ENCODE data around the gene PLEKHG4B. TPM values are rescaled to one million over a fixed set of nuclear protein-coding genes. Genes with fewer than 3 reads are reported as not detected.

The PLEKHG4B gene
- total RNA-seq, 5 donors from 2014 or later (not counting 1 experiment from before 2014, with no cell fraction given) = 0.06 to 0.09 TPM; not detected in 3

DNA sequence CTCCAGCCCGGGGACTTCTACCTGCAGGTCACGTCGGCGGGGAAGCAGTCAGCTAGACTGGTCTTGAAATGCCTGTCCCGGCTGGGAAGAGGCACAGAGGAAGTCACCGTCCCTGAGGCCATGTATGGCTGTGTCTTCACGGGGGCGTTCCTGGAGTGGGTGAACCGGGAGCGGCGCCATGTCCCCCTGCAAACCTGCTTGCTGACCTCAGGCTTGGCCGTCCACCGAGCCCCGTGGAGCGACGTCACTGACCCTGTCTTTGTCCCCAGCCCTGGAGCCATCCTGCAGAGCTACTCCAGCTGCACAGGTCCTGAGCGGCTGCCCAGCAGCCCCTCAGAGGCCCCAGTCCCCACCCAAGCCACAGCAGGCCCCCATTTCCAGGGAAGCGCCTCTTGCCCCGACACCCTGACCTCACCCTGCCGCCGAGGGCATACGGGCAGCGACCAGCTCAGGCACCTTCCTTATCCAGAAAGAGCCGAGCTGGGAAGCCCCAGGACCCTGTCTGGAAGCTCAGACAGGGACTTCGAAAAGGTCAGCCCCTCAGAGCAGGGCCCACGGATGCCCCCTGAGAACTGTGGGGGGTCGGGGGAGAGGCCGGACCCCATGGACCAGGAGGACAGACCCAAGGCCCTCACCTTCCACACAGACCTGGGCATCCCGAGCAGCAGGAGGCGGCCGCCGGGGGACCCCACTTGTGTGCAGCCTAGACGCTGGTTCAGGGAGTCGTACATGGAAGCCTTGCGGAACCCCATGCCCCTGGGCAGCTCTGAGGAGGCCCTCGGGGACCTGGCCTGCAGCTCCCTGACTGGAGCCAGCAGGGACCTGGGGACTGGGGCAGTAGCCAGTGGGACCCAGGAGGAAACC is 47.8 kb downstream of the PLEKHG4B start:
- POLR2A ChIA-PET = no interaction called here
- DNase-seq (no peak), ATAC-seq (replicated peaks in 1 of 4) (no peak)
- Histone ChIP-seq H3K27ac (ENCODE audit: low read length) (no peak overlapping the region), H3K27me3 (replicated peaks in 1 of 2; ENCODE audit: control insufficient read depth in 2 of 2, extremely low read depth in 1 of 2, insufficient read depth in 2 of 2, low read length in 1 of 2) (peaks cover 0 to 11% of the 10 kb centered on the region in 2 experiments), H3K4me1 (ENCODE audit: control insufficient read depth in 1 of 2, extremely low read depth in 1 of 2, insufficient read depth in 2 of 2, low read length in 2 of 2) (no peaks in the 10 kb centered on the region), H3K4me3 (ENCODE audit: control insufficient read depth in 1 of 2, extremely low read depth in 1 of 2, low read length in 1 of 2) (no peak overlapping the region), H3K36me3 (ENCODE audit: control insufficient read depth in 2 of 2, extremely low read depth in 1 of 2, insufficient read depth in 1 of 2, low read length in 1 of 2) (no peaks in the 10 kb centered on the region), H3K9me3 (no peaks in the 10 kb centered on the region)
- Mint-ChIP-seq H3K4me1 (no peaks in the 10 kb centered on the region), H3K9me3 (no peaks in the 10 kb centered on the region), H3K27me3 (peaks cover 10 to 16% of the 10 kb centered on the region in 2 donors), H3K4me3 (no peak overlapping the region), H3K27ac (no peak overlapping the region), H3K36me3 (no peaks in the 10 kb centered on the region)
- 94% methylated on average over 35 of the region's 36 CpGs for WGBS (ENCODE audit: insufficient coverage)
- CTCF ChIA-PET = no interaction called here

DNA sequence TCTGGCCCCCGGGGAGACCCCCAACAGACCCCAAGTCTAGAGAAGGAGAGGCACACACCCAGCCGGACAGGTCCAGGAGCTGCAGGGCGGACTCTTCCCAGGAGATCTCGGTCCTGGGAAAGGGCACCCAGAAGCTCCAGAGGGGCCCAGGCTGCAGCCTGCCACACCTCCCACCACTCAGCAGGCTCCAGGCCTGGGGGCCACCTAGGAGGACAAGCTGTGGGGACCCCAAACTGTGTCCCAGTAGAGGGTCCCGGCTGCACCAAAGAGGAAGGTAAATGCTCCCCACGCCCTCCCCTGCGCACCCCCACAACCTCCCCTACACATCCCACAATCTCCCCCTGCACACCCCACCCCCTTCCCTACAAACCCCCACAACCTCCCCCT is 48.5 kb downstream of the PLEKHG4B start:
- Mint-ChIP-seq H3K9me3 (no peaks in the 10 kb centered on the region), H3K27me3 (peaks cover 10 to 16% of the 10 kb centered on the region in 2 donors), H3K4me3 (no peak overlapping the region), H3K36me3 (no peaks in the 10 kb centered on the region), H3K27ac (no peak overlapping the region), H3K4me1 (no peaks in the 10 kb centered on the region)
- no peaks in the 10 kb centered on the region for H3K9me3 ChIP-seq
- H3K4me1 ChIP-seq (ENCODE audit: control insufficient read depth in 1 of 2, extremely low read depth in 1 of 2, insufficient read depth in 2 of 2, low read length in 2 of 2) = no peaks in the 10 kb centered on the region
- peaks cover 0 to 17% of the 10 kb centered on the region in 2 experiments for H3K27me3 ChIP-seq (replicated peaks in 1 of 2; ENCODE audit: control insufficient read depth in 2 of 2, extremely low read depth in 1 of 2, insufficient read depth in 2 of 2, low read length in 1 of 2)
- no peak overlapping the region for H3K27ac ChIP-seq (ENCODE audit: low read length)
- DNase-seq = no peak
- ATAC-seq (replicated peaks in 1 of 4) = no peak
- POLR2A ChIA-PET = no interaction called here
- no peak overlapping the region for H3K4me3 ChIP-seq (ENCODE audit: control insufficient read depth in 1 of 2, extremely low read depth in 1 of 2, low read length in 1 of 2)
- H3K36me3 ChIP-seq (ENCODE audit: control insufficient read depth in 2 of 2, extremely low read depth in 1 of 2, insufficient read depth in 1 of 2, low read length in 1 of 2) = no peaks in the 10 kb centered on the region
- CTCF ChIA-PET = no interaction called here
- 92% methylated on average over 2 of the region's 7 CpGs for WGBS (ENCODE audit: insufficient coverage)

DNA sequence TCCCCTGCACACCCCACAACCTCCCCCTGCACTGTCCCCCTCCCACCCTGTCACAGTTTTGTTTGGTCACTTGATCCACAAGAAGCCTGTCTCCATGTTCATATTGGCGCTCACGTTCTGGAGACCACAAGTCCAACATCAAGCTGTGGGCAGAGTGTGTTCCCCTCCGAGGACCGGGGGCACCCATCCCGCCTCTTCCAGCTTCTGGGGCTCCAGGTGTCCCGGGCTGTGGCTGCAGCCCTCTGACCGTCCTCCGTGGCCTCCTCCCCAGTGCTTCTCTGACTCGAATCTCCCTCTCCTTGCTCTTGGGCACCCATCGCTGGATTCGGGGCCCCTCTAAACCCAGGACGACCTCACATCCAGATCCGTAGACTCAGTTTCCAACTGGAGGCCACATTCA is 49.2 kb downstream of the PLEKHG4B start:
- Mint-ChIP-seq H3K4me3 (no peak overlapping the region), H3K27ac (no peak overlapping the region), H3K4me1 (no peaks in the 10 kb centered on the region), H3K36me3 (no peaks in the 10 kb centered on the region), H3K9me3 (no peaks in the 10 kb centered on the region), H3K27me3 (peaks cover 10 to 16% of the 10 kb centered on the region in 2 donors)
- CTCF ChIA-PET = no interaction called here
- ATAC-seq (replicated peaks in 1 of 4) = no peak
- Histone ChIP-seq H3K27me3 (replicated peaks in 1 of 2; ENCODE audit: control insufficient read depth in 2 of 2, extremely low read depth in 1 of 2, insufficient read depth in 2 of 2, low read length in 1 of 2) (peaks cover 0 to 22% of the 10 kb centered on the region in 2 experiments), H3K4me3 (ENCODE audit: control insufficient read depth in 1 of 2, extremely low read depth in 1 of 2, low read length in 1 of 2) (no peak overlapping the region), H3K9me3 (no peaks in the 10 kb centered on the region), H3K4me1 (ENCODE audit: control insufficient read depth in 1 of 2, extremely low read depth in 1 of 2, insufficient read depth in 2 of 2, low read length in 2 of 2) (no peaks in the 10 kb centered on the region), H3K36me3 (ENCODE audit: control insufficient read depth in 2 of 2, extremely low read depth in 1 of 2, insufficient read depth in 1 of 2, low read length in 1 of 2) (no peaks in the 10 kb centered on the region), H3K27ac (ENCODE audit: low read length) (no peak overlapping the region)
- 85% methylated on average over 6 of the region's 13 CpGs for WGBS (ENCODE audit: insufficient coverage)
- POLR2A ChIA-PET = no interaction called here
- no peak for DNase-seq

DNA sequence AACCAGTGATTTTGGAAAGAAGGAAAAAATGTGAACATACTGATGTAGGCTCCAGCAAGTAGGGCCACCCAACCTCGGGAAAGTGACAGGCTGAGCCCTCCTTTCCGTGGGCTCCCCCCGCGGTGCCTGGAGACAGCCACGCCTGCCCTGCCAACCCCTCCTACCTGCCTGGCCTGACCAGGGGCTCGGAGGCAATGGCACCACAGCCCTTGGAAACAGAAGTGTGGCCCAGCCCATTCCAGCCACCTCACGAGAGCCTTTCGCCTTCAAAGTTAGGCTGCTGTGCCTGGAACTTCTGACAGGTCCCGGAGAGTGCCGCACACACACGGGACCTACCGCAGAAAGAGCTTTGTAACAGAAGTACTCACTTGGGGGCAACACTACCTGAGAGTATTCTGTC is 49.8 kb downstream of the PLEKHG4B start:
- no peaks in the 10 kb centered on the region for H3K36me3 ChIP-seq (ENCODE audit: control insufficient read depth in 2 of 2, extremely low read depth in 1 of 2, insufficient read depth in 1 of 2, low read length in 1 of 2)
- H3K9me3 ChIP-seq = no peaks in the 10 kb centered on the region
- Mint-ChIP-seq H3K36me3 (no peaks in the 10 kb centered on the region), H3K9me3 (peaks cover 0 to under 1% (median 0%) of the 10 kb centered on the region in 3 donors), H3K4me3 (no peak overlapping the region), H3K4me1 (no peaks in the 10 kb centered on the region), H3K27ac (no peak overlapping the region), H3K27me3 (peaks cover 13 to 16% of the 10 kb centered on the region in 2 donors)
- ChIA-PET POLR2A (no interaction called here), CTCF (no interaction called here)
- 97% methylated on average over 11 of the region's 12 CpGs for WGBS (ENCODE audit: insufficient coverage)
- no peak overlapping the region for H3K27ac ChIP-seq (ENCODE audit: low read length)
- H3K27me3 ChIP-seq (replicated peaks in 1 of 2; ENCODE audit: control insufficient read depth in 2 of 2, extremely low read depth in 1 of 2, insufficient read depth in 2 of 2, low read length in 1 of 2) = peaks cover 0 to 23% of the 10 kb centered on the region in 2 experiments
- H3K4me3 ChIP-seq (ENCODE audit: control insufficient read depth in 1 of 2, extremely low read depth in 1 of 2, low read length in 1 of 2) = no peak overlapping the region
- no peaks in the 10 kb centered on the region for H3K4me1 ChIP-seq (ENCODE audit: control insufficient read depth in 1 of 2, extremely low read depth in 1 of 2, insufficient read depth in 2 of 2, low read length in 2 of 2)
- DNase-seq = no peak
- ATAC-seq (replicated peaks in 1 of 4) = no peak

DNA sequence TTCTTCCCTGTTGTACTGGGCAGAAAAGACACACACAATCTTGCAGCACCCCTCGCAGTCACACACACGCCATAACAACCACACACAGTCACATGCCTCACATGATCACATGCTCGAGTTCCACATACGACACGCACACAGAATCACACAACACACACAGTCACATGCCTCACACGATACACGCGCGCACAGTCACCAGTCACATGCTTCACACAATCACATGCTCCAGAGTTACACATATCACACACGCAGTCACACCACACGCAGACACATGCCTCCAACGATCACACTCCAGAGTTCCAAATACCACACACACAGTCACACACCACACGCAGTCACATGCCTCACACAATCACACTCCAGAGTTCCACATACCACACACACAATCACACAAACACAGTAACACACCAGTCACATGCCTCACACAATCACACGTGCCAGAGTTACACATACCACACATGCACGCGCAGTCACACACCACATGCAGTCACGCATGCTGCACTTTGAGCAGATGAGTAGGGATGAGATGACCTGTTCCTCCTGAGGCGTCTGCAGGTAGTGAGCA is 50.4 kb downstream of the PLEKHG4B start:
- no peaks in the 10 kb centered on the region for H3K4me1 Mint-ChIP-seq
- H3K36me3 Mint-ChIP-seq = peaks cover 2% of the 10 kb centered on the region
- H3K4me3 Mint-ChIP-seq = no peak overlapping the region
- DNase-seq (no peak), ATAC-seq (replicated peaks in 1 of 4) (no peak)
- H3K4me3 ChIP-seq (ENCODE audit: control insufficient read depth in 1 of 2, extremely low read depth in 1 of 2, low read length in 1 of 2) = no peak overlapping the region
- no peak overlapping the region for H3K27ac Mint-ChIP-seq
- ChIA-PET POLR2A (no interaction called here), CTCF (no interaction called here)
- peaks cover 0 to 28% of the 10 kb centered on the region in 2 experiments for H3K27me3 ChIP-seq (replicated peaks in 1 of 2; ENCODE audit: control insufficient read depth in 2 of 2, extremely low read depth in 1 of 2, insufficient read depth in 2 of 2, low read length in 1 of 2)
- 91% methylated on average over 18 of the region's 18 CpGs for WGBS (ENCODE audit: insufficient coverage)
- H3K9me3 Mint-ChIP-seq = peaks cover 0 to 6% (median 2%) of the 10 kb centered on the region in 3 donors
- no peaks in the 10 kb centered on the region for H3K9me3 ChIP-seq
- H3K4me1 ChIP-seq (ENCODE audit: control insufficient read depth in 1 of 2, extremely low read depth in 1 of 2, insufficient read depth in 2 of 2, low read length in 2 of 2) = no peaks in the 10 kb centered on the region
- peaks cover 14 to 16% of the 10 kb centered on the region in 2 donors for H3K27me3 Mint-ChIP-seq
- H3K36me3 ChIP-seq (ENCODE audit: control insufficient read depth in 2 of 2, extremely low read depth in 1 of 2, insufficient read depth in 1 of 2, low read length in 1 of 2) = no peaks in the 10 kb centered on the region
- no peak overlapping the region for H3K27ac ChIP-seq (ENCODE audit: low read length)

DNA sequence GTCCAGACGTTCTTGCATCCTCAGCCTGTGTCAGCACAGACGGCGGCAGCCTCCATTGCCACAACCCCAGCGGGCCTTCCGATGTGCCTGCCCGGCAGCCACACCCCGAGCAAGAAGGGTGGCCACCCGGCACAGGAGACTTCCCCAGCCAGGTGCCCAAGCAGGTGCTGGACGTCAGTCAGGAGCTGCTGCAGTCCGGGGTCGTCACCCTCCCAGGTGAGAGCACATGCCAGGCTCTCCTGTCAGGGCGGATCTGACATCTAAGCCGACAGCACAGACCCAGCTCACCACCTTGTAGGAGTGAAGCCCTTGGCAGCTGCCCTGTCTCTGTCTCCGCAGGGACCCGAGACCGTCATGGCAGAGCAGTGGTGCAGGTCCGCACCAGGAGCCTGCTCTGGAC is 51.1 kb downstream of the PLEKHG4B start:
- WGBS (ENCODE audit: insufficient coverage) = 90% methylated on average over 13 of the region's 17 CpGs

More for the DNA sequence above, 51.1 kb downstream of the PLEKHG4B start:
- no peak overlapping the region for H3K27ac Mint-ChIP-seq
- H3K27me3 ChIP-seq (replicated peaks in 1 of 2; ENCODE audit: control insufficient read depth in 2 of 2, extremely low read depth in 1 of 2, insufficient read depth in 2 of 2, low read length in 1 of 2) = peaks cover 0 to 28% of the 10 kb centered on the region in 2 experiments
- H3K4me1 ChIP-seq (ENCODE audit: control insufficient read depth in 1 of 2, extremely low read depth in 1 of 2, insufficient read depth in 2 of 2, low read length in 2 of 2) = no peaks in the 10 kb centered on the region
- peaks cover 4% of the 10 kb centered on the region for H3K9me3 ChIP-seq
- H3K36me3 ChIP-seq (ENCODE audit: control insufficient read depth in 2 of 2, extremely low read depth in 1 of 2, insufficient read depth in 1 of 2, low read length in 1 of 2) = no peaks in the 10 kb centered on the region
- H3K36me3 Mint-ChIP-seq = peaks cover 9% of the 10 kb centered on the region
- DNase-seq = no peak
- no peak overlapping the region for H3K27ac ChIP-seq (ENCODE audit: low read length)
- ChIA-PET POLR2A (no interaction called here), CTCF (no interaction called here)
- no peak overlapping the region for H3K4me3 ChIP-seq (ENCODE audit: control insufficient read depth in 1 of 2, extremely low read depth in 1 of 2, low read length in 1 of 2)
- peaks cover 14 to 20% of the 10 kb centered on the region in 2 donors for H3K27me3 Mint-ChIP-seq
- no peak for ATAC-seq (replicated peaks in 1 of 4)
- no peak overlapping the region for H3K4me3 Mint-ChIP-seq
- H3K4me1 Mint-ChIP-seq = no peaks in the 10 kb centered on the region
- peaks cover 5 to 13% (median 8%) of the 10 kb centered on the region in 3 donors for H3K9me3 Mint-ChIP-seq
